WTC11 (cell line): ENCODE data around the gene XCL1. TPM values are rescaled to one million over a fixed set of nuclear protein-coding genes. Genes with fewer than 3 reads are reported as not detected.

ENCODE experiments used
- ATAC-seq: fragments of 200-7000 bp; cut with Tn5 transposase; 2 replicates; pipeline ENCODE4 v1.10.0; 2021; ENCODE audit warnings: mild to moderate bottlenecking, moderate library complexity
- CTCF ChIA-PET: fragments of 300-600 bp; sonication (Branson Sonifier 250); formaldehyde crosslinking; loops from one replicate; lab custom pipeline; 2021; ENCODE audit warnings: antibody characterized with exemption; lab: Charles Lee
- POLR2A ChIA-PET: fragments of 350-600 bp; sonication (Branson Sonifier 250); formaldehyde crosslinking; loops from one replicate; lab custom pipeline; 2021; ENCODE audit warnings: antibody characterized with exemption; lab: Charles Lee
- DNase-seq: peaks from one replicate; pipeline ENCODE4 v3.0.0; 2021; ENCODE audit warnings: low spot score
- H3K27ac Mint-ChIP-seq: 2 replicates; pipeline ENCODE4 v1.8.0; 2021; ENCODE audit warnings: mixed read lengths
- H3K27me3 Mint-ChIP-seq: 2 replicates; pipeline ENCODE4 v1.8.0; 2021; ENCODE audit warnings: low read depth, mild to moderate bottlenecking, moderate library complexity, mixed read lengths
- H3K36me3 Mint-ChIP-seq: 2 replicates; pipeline ENCODE4 v1.8.0; 2021; ENCODE audit warnings: mixed read lengths
- H3K4me1 Mint-ChIP-seq: 2 replicates; pipeline ENCODE4 v1.8.0; 2022; ENCODE audit warnings: mixed read lengths
- H3K4me3 Mint-ChIP-seq: 2 replicates; pipeline ENCODE4 v1.8.0; 2021; ENCODE audit warnings: mild to moderate bottlenecking, moderate library complexity, mixed read lengths
- H3K9me3 Mint-ChIP-seq: 2 replicates; pipeline ENCODE4 v1.8.0; 2021; ENCODE audit warnings: mixed read lengths
- ARID4B ChIP-seq: sonication (generic); formaldehyde crosslinking; IDR thresholded peaks from 2 replicates; pipeline ENCODE4 v1.8.0; 2023; ENCODE audit warnings: missing genetic modification reagents, mild to moderate bottlenecking, borderline replicate concordance
- CBFB ChIP-seq: sonication (generic); formaldehyde crosslinking; IDR thresholded peaks from 2 replicates; pipeline ENCODE4 v1.8.1; 2022; ENCODE audit warnings: mild to moderate bottlenecking, low read depth, missing genetic modification reagents
- CREB1 ChIP-seq: sonication (generic); formaldehyde crosslinking; IDR thresholded peaks from 2 replicates; pipeline ENCODE4 v1.8.0; 2023; ENCODE audit warnings: mild to moderate bottlenecking, missing genetic modification reagents
- CREM ChIP-seq: sonication (generic); formaldehyde crosslinking; IDR thresholded peaks from 2 replicates; pipeline ENCODE4 v1.8.1; 2022; ENCODE audit warnings: mild to moderate bottlenecking, missing genetic modification reagents, moderate library complexity
- CTCF ChIP-seq: fragments of 200-600 bp; IDR thresholded peaks from 2 replicates; pipeline ENCODE4 v1.8.0; 2022; ENCODE audit warnings: antibody characterized with exemption
- ESRRA ChIP-seq: sonication (generic); formaldehyde crosslinking; IDR thresholded peaks from 2 replicates; pipeline ENCODE4 v1.8.1; 2022; ENCODE audit warnings: mild to moderate bottlenecking, missing genetic modification reagents, borderline replicate concordance
- JAZF1 ChIP-seq: fragments of 250-450 bp; sonication (Bioruptor Pico); IDR thresholded peaks from 2 replicates; pipeline ENCODE4 v1.9.0; 2021; ENCODE audit warnings: moderate library complexity, mild to moderate bottlenecking, inconsistent platforms
- MAX ChIP-seq: sonication (generic); formaldehyde crosslinking; IDR thresholded peaks from 2 replicates; pipeline ENCODE4 v1.8.0; 2022; ENCODE audit warnings: mild to moderate bottlenecking, missing genetic modification reagents
- MLX ChIP-seq: sonication (generic); formaldehyde crosslinking; IDR thresholded peaks from 2 replicates; pipeline ENCODE4 v1.8.1; 2023; ENCODE audit warnings: mild to moderate bottlenecking, missing genetic modification reagents, moderate library complexity
- PRDM15 ChIP-seq: sonication (generic); formaldehyde crosslinking; IDR thresholded peaks from 2 replicates; pipeline ENCODE4 v1.8.0; 2022; ENCODE audit warnings: missing genetic modification reagents
- SOX15 ChIP-seq: fragments of 250-450 bp; sonication (Bioruptor Pico); IDR thresholded peaks from 2 replicates; pipeline ENCODE4 v1.9.0; 2021; ENCODE audit warnings: mild to moderate bottlenecking
- TP53 ChIP-seq: sonication (generic); formaldehyde crosslinking; IDR thresholded peaks from 2 replicates; pipeline ENCODE4 v1.8.1; 2023; ENCODE audit warnings: mild to moderate bottlenecking, missing genetic modification reagents
- USF1 ChIP-seq: sonication (generic); formaldehyde crosslinking; IDR thresholded peaks from 2 replicates; pipeline ENCODE4 v1.8.0; 2022; ENCODE audit warnings: mild to moderate bottlenecking, missing genetic modification reagents
- USF2 ChIP-seq: sonication (generic); formaldehyde crosslinking; IDR thresholded peaks from 2 replicates; pipeline ENCODE4 v1.8.1; 2023; ENCODE audit warnings: mild to moderate bottlenecking, missing genetic modification reagents, moderate library complexity
- ZNF281 ChIP-seq: sonication (generic); formaldehyde crosslinking; IDR thresholded peaks from 2 replicates; pipeline ENCODE4 v1.8.0; 2023; ENCODE audit warnings: mild to moderate bottlenecking, missing genetic modification reagents
- total RNA-seq: library from RNA; stranded (reverse); gene quantifications from 3 replicates; pipeline ENCODE4 v1.2.3, GENCODE V29; 2021

The XCL1 gene
- total RNA-seq, 1 experiment from 2014 or later, result 1.1 TPM

GRCh38 chr1:168601051-168601450 is 24.6 kb downstream of the XCL1 start:
- POLR2A ChIA-PET, result no interaction called here
- H3K9me3 Mint-ChIP-seq, result no peaks in the 10 kb centered on the region
- H3K4me1 Mint-ChIP-seq, result no peaks in the 10 kb centered on the region
- CTCF ChIA-PET, result no interaction called here
- H3K27ac Mint-ChIP-seq, result no peak overlapping the region
- H3K4me3 Mint-ChIP-seq, result no peak overlapping the region
- DNase-seq (no peak), ATAC-seq (no peak)
- H3K27me3 Mint-ChIP-seq, result no peaks in the 10 kb centered on the region
- no peaks in the 10 kb centered on the region for H3K36me3 Mint-ChIP-seq
- TF ChIP-seq ZNF281 (CRISPR knock-in tag), result no peak
- TF ChIP-seq USF1 (CRISPR knock-in tag), result no peak
- no peak for TF ChIP-seq USF2
- TF ChIP-seq, all 79 proteins: peak for 0

GRCh38 chr1:168603501-168604110 is 27.2 kb downstream of the XCL1 start:
- H3K4me3 Mint-ChIP-seq, result no peak overlapping the region
- peak; percentile 97 for ATAC-seq
- TF ChIP-seq CREM (CRISPR knock-in tag) (0 out of 2 replicates have a peak, but pooled peaks have one; percentile 41), CTCF (peak; percentile 77), MLX (CRISPR knock-in tag) (no peak), JAZF1 (CRISPR knock-in tag) (no peak)
- CTCF ChIA-PET, result interaction anchor here (0.5 to 2.1 kb wide), 66 partner anchors 9 to 983 kb away, joined by 3 to 33 read pairs (median 4); partner anchors contain the start of genes ATP1B1, BLZF1, CCDC181 and F5
- H3K9me3 Mint-ChIP-seq, result no peaks in the 10 kb centered on the region
- H3K27ac Mint-ChIP-seq, result no peak overlapping the region
- DNase-seq, result peak; percentile 85
- peaks cover 3% of the 10 kb centered on the region for H3K4me1 Mint-ChIP-seq
- no peaks in the 10 kb centered on the region for H3K36me3 Mint-ChIP-seq
- POLR2A ChIA-PET, result interaction anchor here (1.0 kb wide), 1 partner anchor 503 kb away, joined by 3 read pairs; the partner anchor contains the start of gene ATP1B1
- no peaks in the 10 kb centered on the region for H3K27me3 Mint-ChIP-seq

GRCh38 chr1:168605443-168605842 is 29.0 kb downstream of the XCL1 start:
- Mint-ChIP-seq H3K27me3 (no peaks in the 10 kb centered on the region), H3K4me1 (peaks cover 15% of the 10 kb centered on the region), H3K9me3 (no peaks in the 10 kb centered on the region), H3K27ac (no peak overlapping the region), H3K4me3 (no peak overlapping the region), H3K36me3 (no peaks in the 10 kb centered on the region)
- ChIA-PET POLR2A (no interaction called here), CTCF (interaction anchor here (1.4 kb wide), 1 partner anchor 166 kb away, joined by 4 read pairs; no protein-coding TSS in a partner anchor)
- ATAC-seq (no peak), DNase-seq (no peak)
- no peak for TF ChIP-seq TP53 (CRISPR knock-in tag)
- TF ChIP-seq MAX (CRISPR knock-in tag), result no peak
- no peak for TF ChIP-seq PRDM15
- TF ChIP-seq CREB1, result no peak
- no peak for TF ChIP-seq ESRRA
- TF ChIP-seq ARID4B, result no peak
- no peak for TF ChIP-seq CBFB
- no peak for TF ChIP-seq SOX15 (CRISPR knock-in tag)
